HFFc6 (cell line): ENCODE results near the gene NTM. TPM values are rescaled to one million over a fixed set of nuclear protein-coding genes. Genes with fewer than 3 reads are reported as not detected.

Experiments used
- DNase-seq: peaks from one replicate; pipeline ENCODE4 v3.0.0-alpha.2; 2018
- H3K27ac Mint-ChIP-seq: 2 replicates; pipeline ENCODE4 v1.8.0; 2020; ENCODE audit warnings: mild to moderate bottlenecking, mixed read lengths
- H3K27me3 Mint-ChIP-seq: 2 replicates; pipeline ENCODE4 v1.8.0; 2021; ENCODE audit warnings: mild to moderate bottlenecking, moderate library complexity, mixed read lengths; ENCODE audit not compliant: insufficient read depth
- H3K36me3 Mint-ChIP-seq: 2 replicates; pipeline ENCODE4 v1.8.0; 2021; ENCODE audit warnings: low read depth, mixed read lengths
- H3K4me1 Mint-ChIP-seq: 2 replicates; pipeline ENCODE4 v1.8.0; 2020; ENCODE audit warnings: low read depth, mixed read lengths
- H3K4me3 Mint-ChIP-seq: 2 replicates; pipeline ENCODE4 v1.8.0; 2020; ENCODE audit warnings: mild to moderate bottlenecking, moderate library complexity, mixed read lengths
- H3K9me3 Mint-ChIP-seq: 2 replicates; pipeline ENCODE4 v1.8.0; 2020; ENCODE audit warnings: mild to moderate bottlenecking, mixed read lengths
- total RNA-seq, 6 experiments: library from RNA; stranded (reverse); fragmentation: NEBNext Ultra II Directional; extraction: Animal tissue kit (Norgen Biotek cat#: 25700); gene quantifications; 2 replicates in 1 of 6; 3 replicates in 5 of 6; pipeline ENCODE4 v1.2.3, GENCODE V29; 2021
- TF ChIP-seq, protein P1 (sequence below): fragments of 200-600 bp; sonication (generic); IDR thresholded peaks from 2 replicates; pipeline ENCODE4 v1.5.0; 2021; ENCODE audit warnings: antibody characterized with exemption, mild to moderate bottlenecking

The NTM gene
- total RNA-seq, 6 experiments from 2014 or later = 18.3 to 23.6 (median 21.7) TPM

DNA sequence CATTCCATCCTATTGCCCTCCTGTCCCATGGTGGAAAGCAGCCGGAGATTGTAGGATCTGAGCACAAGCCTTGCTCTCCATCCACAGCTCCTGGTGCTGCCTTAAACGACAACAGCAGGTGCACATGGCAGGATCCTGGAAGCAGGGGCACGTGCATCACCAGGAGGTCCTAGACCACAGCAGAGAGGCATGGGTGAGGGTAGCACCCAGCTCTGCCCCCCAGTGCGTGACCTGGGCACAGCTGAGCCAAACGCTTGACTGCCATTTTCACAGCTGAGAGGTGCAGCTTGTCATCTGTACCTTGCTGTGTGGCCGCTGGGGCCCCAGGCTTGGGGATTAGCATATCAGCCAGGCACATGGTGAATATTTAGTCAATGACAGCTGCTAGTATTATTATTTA lies 92.7 kb downstream of the NTM start:
- no peaks in the 10 kb centered on the region for H3K36me3 Mint-ChIP-seq
- peaks cover 31% of the 10 kb centered on the region for H3K27me3 Mint-ChIP-seq
- H3K4me3 Mint-ChIP-seq = no peak overlapping the region
- no peak for DNase-seq
- H3K27ac Mint-ChIP-seq = no peak overlapping the region
- no peaks in the 10 kb centered on the region for H3K9me3 Mint-ChIP-seq
- TF ChIP-seq, protein P1, sequence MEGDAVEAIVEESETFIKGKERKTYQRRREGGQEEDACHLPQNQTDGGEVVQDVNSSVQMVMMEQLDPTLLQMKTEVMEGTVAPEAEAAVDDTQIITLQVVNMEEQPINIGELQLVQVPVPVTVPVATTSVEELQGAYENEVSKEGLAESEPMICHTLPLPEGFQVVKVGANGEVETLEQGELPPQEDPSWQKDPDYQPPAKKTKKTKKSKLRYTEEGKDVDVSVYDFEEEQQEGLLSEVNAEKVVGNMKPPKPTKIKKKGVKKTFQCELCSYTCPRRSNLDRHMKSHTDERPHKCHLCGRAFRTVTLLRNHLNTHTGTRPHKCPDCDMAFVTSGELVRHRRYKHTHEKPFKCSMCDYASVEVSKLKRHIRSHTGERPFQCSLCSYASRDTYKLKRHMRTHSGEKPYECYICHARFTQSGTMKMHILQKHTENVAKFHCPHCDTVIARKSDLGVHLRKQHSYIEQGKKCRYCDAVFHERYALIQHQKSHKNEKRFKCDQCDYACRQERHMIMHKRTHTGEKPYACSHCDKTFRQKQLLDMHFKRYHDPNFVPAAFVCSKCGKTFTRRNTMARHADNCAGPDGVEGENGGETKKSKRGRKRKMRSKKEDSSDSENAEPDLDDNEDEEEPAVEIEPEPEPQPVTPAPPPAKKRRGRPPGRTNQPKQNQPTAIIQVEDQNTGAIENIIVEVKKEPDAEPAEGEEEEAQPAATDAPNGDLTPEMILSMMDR = no peak
- no peaks in the 10 kb centered on the region; the same call in 1 of the 2 replicates for H3K4me1 Mint-ChIP-seq

- Mint-ChIP-seq H3K9me3 (no peaks in the 10 kb centered on the region), H3K27me3 (peaks cover 28% of the 10 kb centered on the region), H3K36me3 (no peaks in the 10 kb centered on the region), H3K27ac (no peak overlapping the region), H3K4me3 (no peak overlapping the region), H3K4me1 (no peaks in the 10 kb centered on the region; the same call in 1 of the 2 replicates)
- TF ChIP-seq, protein P1 = no peak
- DNase-seq = no peak
Observed at GRCh38 chr11:131463649-131464425, 93.4 kb downstream of the NTM start.

- TF ChIP-seq, protein P1 = no peak
- no peak overlapping the region for H3K4me3 Mint-ChIP-seq
Observed at GRCh38 chr11:131464461-131464860, 94.0 kb downstream of the NTM start.

GRCh38 chr11:131465039-131465438 lies 94.6 kb downstream of the NTM start:
- Mint-ChIP-seq H3K4me3 (no peak overlapping the region), H3K27me3 (peaks cover 31% of the 10 kb centered on the region), H3K36me3 (no peaks in the 10 kb centered on the region), H3K4me1 (no peaks in the 10 kb centered on the region; the same call in 1 of the 2 replicates), H3K9me3 (no peaks in the 10 kb centered on the region), H3K27ac (no peak overlapping the region)
- DNase-seq = no peak
- TF ChIP-seq, protein P1 = no peak

More at GRCh38 chr11:131464461-131464860, 94.0 kb downstream of the NTM start:
- Mint-ChIP-seq H3K4me1 (no peaks in the 10 kb centered on the region; the same call in 1 of the 2 replicates), H3K9me3 (no peaks in the 10 kb centered on the region), H3K36me3 (no peaks in the 10 kb centered on the region), H3K27ac (no peak overlapping the region), H3K27me3 (peaks cover 31% of the 10 kb centered on the region)
- DNase-seq = no peak

DNA sequence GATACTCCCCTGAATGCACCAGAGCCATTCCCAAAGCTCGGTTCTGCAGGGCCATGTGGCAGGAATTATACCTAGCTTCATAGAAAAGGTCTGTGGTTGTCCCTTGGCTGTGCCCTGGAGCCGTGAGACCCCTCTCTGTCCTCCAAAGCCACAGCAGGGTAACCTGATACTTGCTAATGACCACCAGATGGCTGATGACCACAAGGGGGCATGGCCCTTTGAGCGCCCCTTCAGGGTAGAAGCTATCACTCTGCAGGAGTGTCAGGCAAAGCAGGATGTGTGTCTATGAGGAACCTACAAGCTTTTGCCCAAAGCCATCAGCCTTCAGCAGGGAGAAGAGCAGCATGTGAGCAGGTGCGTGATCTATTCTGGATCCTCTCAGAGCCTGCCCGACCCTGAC lies 95.3 kb downstream of the NTM start:
- no peak overlapping the region for H3K4me3 Mint-ChIP-seq
- H3K27ac Mint-ChIP-seq = no peak overlapping the region
- TF ChIP-seq, protein P1 = no peak
- peaks cover 31% of the 10 kb centered on the region for H3K27me3 Mint-ChIP-seq
- H3K36me3 Mint-ChIP-seq = no peaks in the 10 kb centered on the region
- no peaks in the 10 kb centered on the region for H3K9me3 Mint-ChIP-seq
- H3K4me1 Mint-ChIP-seq = no peaks in the 10 kb centered on the region
- DNase-seq = no peak
